Neural progenitor cell (in vitro differentiated cells): ENCODE results near the gene TRIM63. TPM values are rescaled to one million over a fixed set of nuclear protein-coding genes. Genes with fewer than 3 reads are reported as not detected.

Source experiments
- DNase-seq: peaks from one replicate; pipeline ENCODE4 v3.0.0-alpha.2; 2016; ENCODE audit warnings: low spot score
- H2AFZ ChIP-seq: fragments of 200-600 bp; sonication (generic); replicated peaks from 2 replicates; pipeline ENCODE4 v1.6.1; 2016; ENCODE audit warnings: antibody characterized with exemption
- H3F3A ChIP-seq: fragments of 200-600 bp; sonication (generic); 2 replicates; pipeline ENCODE4 v1.6.1; 2016; ENCODE audit warnings: antibody characterized with exemption, low read depth
- H3K27ac ChIP-seq: fragments of 200-600 bp; sonication (generic); 2 replicates; pipeline ENCODE4 v1.5.1; 2016; ENCODE audit warnings: mild to moderate bottlenecking
- H3K27me3 ChIP-seq: fragments of 200-600 bp; sonication (generic); 2 replicates; pipeline ENCODE4 v1.6.1; 2016; ENCODE audit warnings: mild to moderate bottlenecking, moderate library complexity
- H3K36me3 ChIP-seq: fragments of 200-600 bp; sonication (generic); 2 replicates; pipeline ENCODE4 v1.5.1; 2016
- H3K4me1 ChIP-seq: fragments of 200-600 bp; sonication (generic); 2 replicates; pipeline ENCODE4 v1.6.1; 2016; ENCODE audit warnings: mixed run types
- H3K4me2 ChIP-seq: fragments of 200-600 bp; sonication (generic); 2 replicates; pipeline ENCODE4 v1.6.1; 2016
- H3K4me3 ChIP-seq: fragments of 200-600 bp; sonication (generic); 2 replicates; pipeline ENCODE4 v1.5.1; 2016
- H3K79me2 ChIP-seq: fragments of 200-600 bp; sonication (generic); 2 replicates; pipeline ENCODE4 v1.6.1; 2016; ENCODE audit warnings: low read depth
- H3K9ac ChIP-seq: fragments of 200-600 bp; sonication (generic); 2 replicates; pipeline ENCODE4 v1.6.1; 2016
- H3K9me3 ChIP-seq: fragments of 200-600 bp; sonication (generic); 2 replicates; pipeline ENCODE4 v1.5.1; 2016; ENCODE audit warnings: low read depth
- H4K20me1 ChIP-seq: fragments of 200-600 bp; sonication (generic); 2 replicates; pipeline ENCODE4 v1.6.1; 2016; ENCODE audit warnings: low read depth
- H3K27ac Mint-ChIP-seq: 3 replicates; pipeline ENCODE4 v1.8.0; 2021; ENCODE audit warnings: mixed read lengths
- H3K27me3 Mint-ChIP-seq: 2 replicates; pipeline ENCODE4 v1.8.0; 2022; ENCODE audit warnings: low read depth, mild to moderate bottlenecking, inconsistent platforms, moderate library complexity, mixed read lengths; ENCODE audit not compliant: insufficient read depth
- H3K36me3 Mint-ChIP-seq: 3 replicates; pipeline ENCODE4 v1.8.0; 2021; ENCODE audit warnings: mixed read lengths
- H3K4me1 Mint-ChIP-seq: 3 replicates; pipeline ENCODE4 v1.8.0; 2021; ENCODE audit warnings: mixed read lengths
- H3K4me3 Mint-ChIP-seq: 3 replicates; pipeline ENCODE4 v1.8.0; 2021; ENCODE audit warnings: mild to moderate bottlenecking, moderate library complexity, mixed read lengths
- H3K9me3 Mint-ChIP-seq: 3 replicates; pipeline ENCODE4 v1.8.0; 2020; ENCODE audit warnings: mixed read lengths
- CTCF ChIP-seq: fragments of 200-600 bp; sonication (generic); IDR thresholded peaks from 2 replicates; pipeline ENCODE4 v1.5.1; 2017; ENCODE audit warnings: antibody characterized with exemption, mild to moderate bottlenecking
- EZH2 ChIP-seq: fragments of 200-600 bp; sonication (generic); IDR thresholded peaks from 2 replicates; pipeline ENCODE4 v1.6.1; 2017; ENCODE audit warnings: antibody characterized with exemption, mild to moderate bottlenecking, moderate library complexity
- EZH2phosphoT487 ChIP-seq: fragments of 200-600 bp; sonication (generic); IDR thresholded peaks from 2 replicates; pipeline ENCODE4 v1.6.1; 2017; ENCODE audit warnings: antibody characterized with exemption
- total RNA-seq: library from RNA; depleted of rRNA; stranded (reverse); fragments of >200 nt; gene quantifications from 2 replicates; pipeline ENCODE4 v1.2.3, GENCODE V29; 2015; ENCODE audit warnings: low replicate concordance

The TRIM63 gene
- total RNA-seq, 1 donor from 2014 or later = not detected

GRCh38 chr1:26031196-26031595 is 36.2 kb downstream of the TRIM63 start:
- Mint-ChIP-seq H3K27me3 (peaks cover 12% of the 10 kb centered on the region), H3K4me1 (peaks cover 19% of the 10 kb centered on the region), H3K4me3 (no peak overlapping the region), H3K36me3 (no peaks in the 10 kb centered on the region), H3K9me3 (no peaks in the 10 kb centered on the region), H3K27ac (no peak overlapping the region)
- Histone ChIP-seq H3K4me2 (no peak overlapping the region), H3K36me3 (no peaks in the 10 kb centered on the region), H3K79me2 (no peaks in the 10 kb centered on the region), H4K20me1 (no peaks in the 10 kb centered on the region), H3K9me3 (no peaks in the 10 kb centered on the region), H3K27ac (no peak overlapping the region), H3F3A (no peaks in the 10 kb centered on the region), H3K4me1 (peaks cover 2% of the 10 kb centered on the region), H2AFZ (no peak overlapping the region), H3K4me3 (no peak overlapping the region), H3K27me3 (peaks cover 23% of the 10 kb centered on the region), H3K9ac (no peak overlapping the region)
- DNase-seq = no peak
- TF ChIP-seq EZH2phosphoT487 (no peak), EZH2 (no peak), CTCF (no peak)

GRCh38 chr1:26029864-26030481 is 37.5 kb downstream of the TRIM63 start:
- DNase-seq = peak; percentile 33
- TF ChIP-seq CTCF = peak; percentile 49
- no peak for TF ChIP-seq EZH2phosphoT487

GRCh38 chr1:26029054-26029863 is 38.2 kb downstream of the TRIM63 start:
- Mint-ChIP-seq H3K4me1 (peaks cover 16% of the 10 kb centered on the region), H3K27me3 (peaks cover 5% of the 10 kb centered on the region), H3K9me3 (no peaks in the 10 kb centered on the region), H3K36me3 (no peaks in the 10 kb centered on the region), H3K4me3 (peak overlapping the region; percentile 43), H3K27ac (no peak overlapping the region)
- H4K20me1 ChIP-seq = no peaks in the 10 kb centered on the region
- H3K9me3 ChIP-seq = no peaks in the 10 kb centered on the region
- no peak overlapping the region for H2AFZ ChIP-seq
- no peak for DNase-seq
- TF ChIP-seq CTCF (no peak), EZH2phosphoT487 (no peak), EZH2 (no peak)
- no peaks in the 10 kb centered on the region for H3K36me3 ChIP-seq
- no peak overlapping the region for H3K9ac ChIP-seq
- H3K4me3 ChIP-seq = no peak overlapping the region
- no peaks in the 10 kb centered on the region for H3K79me2 ChIP-seq
- H3K4me1 ChIP-seq = no peaks in the 10 kb centered on the region
- no peak overlapping the region for H3K27ac ChIP-seq
- no peaks in the 10 kb centered on the region for H3F3A ChIP-seq
- no peak overlapping the region for H3K4me2 ChIP-seq
- peaks cover 14% of the 10 kb centered on the region for H3K27me3 ChIP-seq

More at GRCh38 chr1:26029864-26030481, 37.5 kb downstream of the TRIM63 start:
- Histone ChIP-seq H3K9me3 (no peaks in the 10 kb centered on the region), H4K20me1 (no peaks in the 10 kb centered on the region), H3K27ac (no peak overlapping the region), H3K79me2 (no peaks in the 10 kb centered on the region), H2AFZ (no peak overlapping the region), H3K4me3 (no peak overlapping the region), H3K27me3 (peaks cover 21% of the 10 kb centered on the region), H3K4me2 (no peak overlapping the region), H3F3A (no peaks in the 10 kb centered on the region), H3K4me1 (no peaks in the 10 kb centered on the region), H3K36me3 (no peaks in the 10 kb centered on the region), H3K9ac (no peak overlapping the region)
- Mint-ChIP-seq H3K9me3 (no peaks in the 10 kb centered on the region), H3K36me3 (no peaks in the 10 kb centered on the region), H3K27me3 (peaks cover 5% of the 10 kb centered on the region), H3K4me1 (peaks cover 18% of the 10 kb centered on the region), H3K4me3 (no peak overlapping the region), H3K27ac (peak overlapping the region; percentile 81)
